DMS 273 treated with DMSO at 0.1 percent for 48 hours (cell line): ENCODE data around the gene IRAK1.

ENCODE experiments used
- DNase-seq: peaks from one replicate; lab custom pipeline; 2025; lab: John Stamatoyannopoulos, UW

The IRAK1 gene

DNA sequence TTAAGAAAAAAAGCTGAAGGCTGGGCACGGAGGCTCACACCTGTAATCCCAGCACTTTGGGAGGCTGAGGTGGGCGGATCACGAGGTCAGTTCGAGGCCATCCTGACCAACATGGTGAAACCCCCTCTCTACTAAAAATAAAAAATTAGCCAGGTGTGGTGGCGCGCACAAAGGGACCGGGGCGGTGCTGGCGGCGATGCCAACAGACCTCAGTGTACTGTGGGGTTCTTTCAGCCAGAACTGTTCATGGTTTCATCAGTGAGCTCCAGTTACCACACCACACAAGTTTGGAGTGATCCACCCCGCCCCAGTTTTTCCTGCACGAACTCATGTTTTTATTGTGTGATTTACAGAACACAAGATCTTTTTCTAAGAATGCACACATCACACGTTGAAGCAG, 21.2 kb upstream of the IRAK1 start:
- no peak for DNase-seq

DNA sequence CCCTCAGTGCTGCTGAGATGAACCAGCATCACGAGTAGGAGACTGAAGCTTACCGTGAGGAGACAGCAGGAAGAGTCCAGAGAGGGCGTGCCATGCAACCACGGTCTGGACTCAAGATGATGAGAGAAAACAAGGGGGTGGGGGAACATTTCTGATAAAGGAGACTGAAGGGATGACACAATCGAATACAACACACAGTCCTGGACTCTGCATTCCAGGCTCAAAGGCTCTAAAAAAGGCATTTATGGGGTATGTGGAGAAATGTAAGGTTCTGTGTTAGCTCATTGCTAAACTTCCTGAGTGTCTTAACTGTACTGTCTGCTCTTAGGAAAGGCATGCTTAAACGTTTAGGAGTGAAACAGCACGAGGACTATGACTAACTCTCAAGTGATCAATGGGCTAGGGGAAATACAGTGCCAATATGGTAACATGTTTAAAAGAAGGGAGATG, 20.6 kb upstream of the IRAK1 start:
- DNase-seq, result no peak

DNA sequence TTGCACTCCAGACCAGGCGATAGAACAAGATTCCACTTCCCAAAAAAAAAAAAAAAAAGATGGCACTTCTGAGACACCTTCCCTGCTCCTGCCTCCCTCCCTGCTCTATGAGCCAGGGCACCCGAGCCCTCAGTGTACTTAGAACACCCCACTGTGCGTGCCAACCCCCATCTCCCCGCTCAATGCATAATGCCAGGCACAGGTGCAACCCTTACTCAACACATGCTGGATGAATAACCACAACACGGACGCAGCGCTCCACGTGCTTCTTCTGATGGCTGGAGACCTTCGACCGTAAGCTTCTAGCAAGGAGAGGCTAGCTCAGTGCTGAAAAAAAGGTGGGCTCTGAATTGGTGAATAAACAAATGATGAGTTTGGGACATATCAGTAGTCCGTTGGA, 19.9 kb upstream of the IRAK1 start:
- DNase-seq, result no peak

DNA sequence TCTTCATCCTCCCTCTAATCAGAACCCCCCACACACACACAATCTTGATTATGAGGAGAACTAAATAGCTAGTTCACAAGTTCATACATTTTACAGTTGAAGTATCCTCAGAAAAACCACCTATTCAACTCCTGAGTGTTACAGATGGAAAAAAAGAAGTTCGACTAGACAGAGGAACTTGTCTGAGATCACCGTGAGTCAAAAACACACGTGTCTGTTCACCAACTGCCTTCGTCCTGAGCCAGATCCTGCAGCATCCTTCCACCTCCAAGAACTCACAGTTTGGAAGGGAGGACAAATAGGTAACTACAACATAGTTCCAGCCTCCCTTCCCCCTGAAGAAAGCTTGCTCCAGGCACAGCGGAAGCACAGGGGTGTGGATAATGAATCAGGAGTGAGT, 19.0 kb upstream of the IRAK1 start:
- no peak for DNase-seq

DNA sequence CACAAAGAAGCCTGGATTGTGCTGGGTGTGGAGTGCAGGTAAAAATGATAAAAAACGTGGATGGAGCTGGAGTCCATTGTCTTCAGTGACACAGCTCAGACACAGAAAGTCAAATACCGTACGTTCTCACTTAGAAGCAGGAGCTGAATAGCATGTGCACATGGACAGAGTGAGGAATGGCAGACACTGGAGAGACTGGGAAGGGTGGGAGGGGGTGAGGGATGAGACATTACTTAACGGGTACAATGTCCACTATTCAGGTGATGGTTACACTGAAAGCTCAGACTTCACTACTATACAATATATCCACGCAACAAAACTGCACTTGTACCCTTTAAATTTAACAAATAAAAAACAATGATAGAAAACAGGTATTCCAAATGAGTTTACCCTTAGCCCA, 18.1 kb upstream of the IRAK1 start:
- DNase-seq, result no peak

DNA sequence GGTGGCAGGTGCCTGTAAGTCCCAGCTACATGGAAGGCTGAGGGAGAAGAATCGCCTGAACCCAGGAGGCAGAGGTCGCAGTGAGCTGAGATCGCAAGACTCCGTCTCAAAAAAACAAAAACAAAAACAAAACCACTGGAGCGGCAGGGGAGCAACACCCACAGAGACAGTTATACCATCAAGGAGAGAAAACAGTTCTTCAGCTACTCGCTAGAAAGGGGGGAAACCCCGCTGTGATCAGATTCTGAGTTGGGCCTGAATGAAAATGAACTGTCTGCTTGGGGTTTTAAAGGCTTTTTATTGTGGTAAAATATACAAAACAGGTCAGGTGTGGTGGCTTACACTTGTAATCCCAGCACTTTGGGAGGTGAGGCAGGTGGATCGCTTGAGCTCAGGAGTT, 16.8 kb upstream of the IRAK1 start:
- DNase-seq, result no peak

DNA sequence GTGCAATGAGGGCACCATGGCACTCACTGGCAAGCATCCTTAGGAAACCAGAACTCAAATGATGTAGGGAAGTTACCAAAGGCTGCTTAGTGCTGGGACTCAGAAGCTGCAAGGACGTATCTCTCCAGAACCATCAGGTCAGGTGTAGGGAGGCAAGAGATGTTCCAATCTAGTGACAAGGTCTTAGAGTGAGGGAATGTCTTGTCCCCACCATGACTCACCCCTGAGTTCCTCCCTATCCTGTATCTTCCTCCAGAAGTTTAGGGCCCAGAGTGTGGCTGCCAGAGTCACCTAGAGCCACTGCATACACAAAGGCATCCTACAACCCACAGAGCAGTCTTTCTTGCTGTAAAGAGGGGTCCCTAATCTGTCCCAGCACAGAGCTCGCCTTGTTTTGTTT, 14.1 kb upstream of the IRAK1 start:
- DNase-seq, result no peak

DNA sequence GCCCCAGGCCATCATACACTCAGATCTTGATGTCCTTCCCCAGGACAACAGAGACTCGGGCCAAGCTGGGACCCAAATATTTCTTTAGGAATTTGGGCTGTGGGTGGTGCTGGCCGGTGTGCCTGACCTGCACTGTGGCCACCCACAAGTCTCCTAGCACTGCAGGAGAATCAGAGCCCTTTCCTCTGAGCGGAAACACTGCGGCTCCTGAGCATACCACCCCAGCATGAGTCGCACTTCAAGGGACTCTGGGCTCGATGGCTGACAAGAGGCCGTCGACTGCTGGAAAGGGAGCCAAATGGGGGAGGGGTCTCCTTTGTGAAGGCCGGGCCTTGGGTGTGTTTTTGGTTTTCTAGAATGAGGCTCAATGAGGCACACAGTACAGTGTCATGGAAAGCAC, 13.0 kb upstream of the IRAK1 start:
- no peak for DNase-seq

DNA sequence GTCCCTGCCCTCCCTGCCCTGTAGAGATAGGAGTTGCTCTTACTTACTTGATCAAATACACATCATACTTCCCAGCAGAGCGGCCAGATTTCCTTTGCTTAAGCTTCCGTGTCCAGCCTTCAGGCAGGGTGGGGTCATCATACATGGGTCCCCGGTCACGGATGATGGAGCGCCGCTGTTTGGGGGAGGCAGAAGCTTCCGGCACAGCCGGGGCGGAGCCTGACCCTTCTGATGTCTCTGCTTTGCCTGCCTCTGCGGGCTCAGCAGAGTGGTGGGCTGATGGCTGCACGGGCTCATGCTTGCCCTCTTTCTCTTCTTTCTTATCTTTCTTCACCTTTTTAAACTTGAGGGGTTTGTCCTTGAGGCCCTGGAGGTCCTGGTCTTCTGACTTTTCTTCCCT, 12.5 kb upstream of the IRAK1 start:
- DNase-seq, result no peak

DNA sequence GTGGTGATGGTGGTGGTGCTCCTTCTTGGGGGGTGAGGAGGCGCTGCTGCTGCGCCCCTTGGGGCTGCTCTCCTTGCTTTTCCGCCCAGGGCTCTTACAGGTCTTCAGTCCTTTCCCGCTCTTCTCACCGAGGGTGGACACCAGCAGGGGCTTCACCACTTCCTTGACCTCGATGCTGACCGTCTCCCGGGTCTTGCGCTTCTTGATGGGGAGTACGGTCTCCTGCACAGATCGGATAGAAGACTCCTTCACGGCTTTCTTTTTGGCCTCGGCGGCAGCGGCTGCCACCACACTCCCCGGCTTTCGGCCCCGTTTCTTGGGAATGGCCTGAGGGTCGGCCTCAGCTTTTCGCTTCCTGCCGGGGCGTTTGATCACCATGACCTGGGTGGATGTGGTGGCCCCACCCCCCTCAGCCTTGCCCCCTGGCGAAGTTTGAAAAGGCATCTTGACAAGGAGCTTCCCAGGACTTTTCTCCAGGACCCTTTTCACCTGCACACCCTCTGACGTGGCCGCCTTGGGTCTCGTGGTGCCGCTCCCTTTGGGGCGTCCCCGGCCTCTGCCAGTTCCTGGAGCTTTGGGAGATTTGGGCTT, 11.1 kb upstream of the IRAK1 start:
- DNase-seq, result no peak

DNA sequence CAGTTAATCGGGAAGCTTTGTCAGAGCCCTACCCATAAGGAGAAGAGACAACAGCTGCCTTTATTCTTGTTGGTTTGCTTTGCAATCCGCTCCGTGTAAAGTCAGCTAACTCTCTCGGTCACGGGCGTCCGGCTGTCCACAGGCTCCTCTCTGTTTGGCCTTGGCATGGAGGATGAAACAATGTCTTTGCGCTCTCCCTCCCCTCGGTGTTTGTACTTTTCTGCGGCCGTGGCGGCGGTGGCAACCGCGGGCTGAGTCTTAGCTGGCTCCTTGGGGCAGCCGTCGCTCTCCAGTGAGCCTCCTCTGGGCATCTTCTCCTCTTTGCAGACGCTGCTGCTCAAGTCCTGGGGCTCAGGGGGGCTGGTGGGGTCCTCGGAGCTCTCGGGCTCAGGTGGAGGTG, 10.6 kb upstream of the IRAK1 start:
- DNase-seq, result no peak

DNA sequence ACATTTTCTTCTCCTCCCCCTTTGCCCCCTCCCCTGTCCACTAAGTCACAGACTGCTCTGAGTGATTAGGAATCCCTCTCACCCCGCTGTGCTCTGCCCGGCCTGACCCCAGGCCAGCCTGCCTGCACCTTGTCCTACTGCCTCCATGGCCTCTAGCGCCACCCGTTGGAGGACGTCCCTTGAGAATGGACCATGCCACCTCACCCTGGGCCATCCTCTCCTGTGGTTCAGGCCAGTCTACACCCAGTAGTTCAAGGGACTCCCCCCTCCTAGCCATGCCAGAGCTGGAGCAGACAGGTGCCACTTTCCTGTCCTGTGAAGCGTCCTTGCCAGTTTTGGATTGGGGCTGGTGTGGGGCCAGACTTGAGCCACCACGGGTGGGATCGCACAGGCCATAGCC, 9.7 kb upstream of the IRAK1 start:
- no peak for DNase-seq

DNA sequence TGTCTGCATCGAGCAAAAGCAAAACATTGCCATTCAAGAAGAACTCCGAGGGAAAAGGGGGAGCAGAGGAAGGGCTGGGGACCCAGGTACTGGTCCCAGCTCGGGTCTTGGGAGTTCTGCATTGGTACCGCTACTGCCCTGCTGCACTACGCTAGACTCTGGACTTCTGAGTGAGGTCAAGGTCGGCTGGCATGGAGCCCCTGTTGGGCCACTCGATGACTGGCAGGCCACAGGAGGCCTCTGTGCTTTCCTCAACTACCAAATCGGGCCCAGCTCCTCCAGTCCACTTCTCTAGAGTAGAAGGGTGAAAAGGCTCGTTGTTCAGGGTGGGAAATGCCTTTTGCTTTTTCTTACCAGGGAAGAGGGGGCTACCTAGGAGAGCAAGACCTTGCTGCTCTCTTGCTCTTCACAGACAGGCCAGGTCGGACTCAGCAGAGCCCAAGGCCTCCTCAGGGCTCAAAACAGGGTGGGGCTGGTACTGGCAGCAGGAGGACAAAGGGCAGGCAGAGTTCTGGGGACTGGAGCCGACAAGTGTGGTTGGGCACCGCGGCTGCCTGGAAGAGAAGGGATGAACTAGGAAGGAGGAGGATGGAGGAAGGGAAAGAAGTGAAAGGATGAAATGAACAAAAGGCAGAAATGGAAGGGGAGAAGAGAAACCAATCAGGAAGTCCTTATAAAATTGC, 8.9 kb upstream of the IRAK1 start:
- DNase-seq, result no peak

DNA sequence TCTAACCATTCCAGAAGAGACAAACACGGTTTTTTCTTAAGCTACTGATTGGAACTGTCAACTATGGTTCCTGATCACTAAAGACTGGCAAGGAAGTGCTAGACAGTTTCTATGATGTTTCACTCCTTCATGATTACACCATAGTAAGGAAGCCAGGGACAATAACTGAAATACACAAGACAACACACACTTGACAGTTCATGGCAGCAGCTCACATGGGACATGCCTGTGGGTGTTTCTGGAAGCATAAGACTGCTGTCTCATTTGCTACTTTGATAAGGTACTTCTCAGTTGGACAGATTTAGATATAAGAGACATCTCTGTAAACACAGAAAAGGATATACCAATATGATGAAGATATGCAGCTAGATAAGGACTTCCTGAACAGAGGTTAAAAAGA, 8.3 kb upstream of the IRAK1 start:
- DNase-seq, result no peak

DNA sequence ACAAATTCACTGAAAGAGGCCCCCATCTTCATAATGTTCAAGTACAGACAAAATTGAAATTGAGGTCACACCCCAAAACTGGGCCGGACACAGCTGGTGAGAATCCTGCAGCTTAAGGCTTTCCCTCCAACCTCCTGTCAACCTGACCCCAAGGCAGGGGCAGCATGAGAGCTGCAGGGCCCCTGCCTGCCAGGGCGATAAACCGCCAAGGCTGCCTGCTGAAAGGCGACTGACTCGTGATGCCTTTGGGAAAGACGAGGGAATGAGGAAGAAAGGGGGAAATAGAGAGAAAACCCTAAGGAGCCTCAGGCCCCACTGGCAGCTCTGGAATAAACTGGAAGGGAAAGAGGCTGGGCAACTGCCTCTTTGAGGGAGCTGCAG, 7.3 kb upstream of the IRAK1 start:
- no peak for DNase-seq

DNA sequence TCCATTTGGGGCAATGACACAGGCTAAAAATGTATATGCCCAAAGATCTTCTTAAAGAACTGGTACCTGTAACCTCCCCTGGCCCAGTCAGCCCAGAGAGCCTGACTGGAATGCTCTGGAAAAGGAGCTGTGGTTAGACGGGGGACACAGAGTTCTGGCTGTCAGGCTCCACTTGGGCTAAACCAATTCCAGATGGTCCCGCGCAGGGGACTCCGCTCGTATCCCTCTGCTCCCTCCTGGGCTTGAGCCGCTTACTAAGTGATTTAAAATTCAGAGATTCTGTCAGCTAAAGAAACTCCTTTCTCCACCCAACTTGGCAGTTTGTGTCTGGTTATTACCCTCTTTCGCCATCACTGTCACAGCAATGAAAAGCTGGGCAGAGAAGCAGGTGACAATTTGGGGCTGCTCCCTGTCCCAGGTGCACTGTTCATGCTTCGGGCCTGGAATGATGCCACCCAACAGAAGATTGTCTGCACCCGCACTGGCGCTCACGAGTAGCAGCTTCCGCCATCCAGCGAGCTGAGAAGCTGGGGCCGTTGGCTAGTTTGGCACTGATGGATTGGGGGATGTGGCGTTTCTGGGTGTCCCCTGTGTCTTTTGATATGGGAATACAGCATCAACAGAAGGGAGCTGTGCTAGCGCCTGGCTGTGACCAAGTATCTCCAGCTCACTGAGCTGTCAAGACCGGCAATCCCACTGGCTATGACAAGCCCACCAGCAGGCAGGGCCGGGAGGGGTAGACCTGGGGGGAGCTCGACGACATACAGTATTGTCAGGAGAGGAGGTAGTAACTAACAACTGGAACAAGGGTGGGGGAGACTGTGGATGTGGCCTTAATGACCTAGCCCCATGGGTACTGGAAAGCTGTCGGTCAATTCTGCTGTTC, 6.7 kb upstream of the IRAK1 start:
- DNase-seq, result no peak

DNA sequence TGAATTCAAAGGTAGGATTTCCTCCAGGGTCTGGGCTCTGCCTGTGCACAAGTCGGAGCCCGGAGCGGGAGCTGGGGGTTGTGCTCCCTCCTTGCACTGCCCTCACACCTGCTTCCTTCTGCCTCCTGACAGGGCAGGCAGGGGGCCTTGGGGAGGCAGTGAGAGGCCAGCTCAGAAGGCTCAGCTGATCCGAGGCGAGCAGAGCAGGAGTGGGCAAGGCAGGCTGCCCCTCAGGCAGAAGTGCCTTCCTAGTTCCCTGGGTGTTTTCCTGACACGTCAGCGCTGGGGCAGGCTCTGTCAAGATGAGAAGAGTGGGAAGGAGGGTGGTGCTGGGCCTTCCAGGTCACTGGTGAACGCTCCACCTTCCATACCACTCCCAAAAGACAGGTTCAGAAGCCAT, 5.5 kb upstream of the IRAK1 start:
- no peak for DNase-seq

DNA sequence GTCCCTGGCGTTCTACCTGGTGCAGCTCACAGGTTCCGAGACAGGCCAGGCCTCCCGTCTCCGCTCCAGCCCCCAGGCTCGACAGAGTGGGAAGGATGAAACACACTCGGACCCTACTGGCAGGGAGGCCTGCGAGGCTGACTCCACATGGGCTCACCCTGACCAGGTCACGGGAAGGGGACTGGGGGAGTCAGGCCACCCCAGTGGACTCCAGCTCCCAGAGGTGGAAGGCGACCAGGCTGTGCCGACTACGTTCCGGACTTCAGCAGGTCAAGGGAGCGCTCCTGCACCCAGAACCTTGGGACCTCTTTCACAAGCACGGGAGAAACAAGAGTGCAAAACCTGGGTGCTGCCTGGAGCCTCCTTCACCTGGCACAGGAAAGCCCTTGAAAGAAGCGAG, 4.6 kb upstream of the IRAK1 start:
- DNase-seq, result no peak

DNA sequence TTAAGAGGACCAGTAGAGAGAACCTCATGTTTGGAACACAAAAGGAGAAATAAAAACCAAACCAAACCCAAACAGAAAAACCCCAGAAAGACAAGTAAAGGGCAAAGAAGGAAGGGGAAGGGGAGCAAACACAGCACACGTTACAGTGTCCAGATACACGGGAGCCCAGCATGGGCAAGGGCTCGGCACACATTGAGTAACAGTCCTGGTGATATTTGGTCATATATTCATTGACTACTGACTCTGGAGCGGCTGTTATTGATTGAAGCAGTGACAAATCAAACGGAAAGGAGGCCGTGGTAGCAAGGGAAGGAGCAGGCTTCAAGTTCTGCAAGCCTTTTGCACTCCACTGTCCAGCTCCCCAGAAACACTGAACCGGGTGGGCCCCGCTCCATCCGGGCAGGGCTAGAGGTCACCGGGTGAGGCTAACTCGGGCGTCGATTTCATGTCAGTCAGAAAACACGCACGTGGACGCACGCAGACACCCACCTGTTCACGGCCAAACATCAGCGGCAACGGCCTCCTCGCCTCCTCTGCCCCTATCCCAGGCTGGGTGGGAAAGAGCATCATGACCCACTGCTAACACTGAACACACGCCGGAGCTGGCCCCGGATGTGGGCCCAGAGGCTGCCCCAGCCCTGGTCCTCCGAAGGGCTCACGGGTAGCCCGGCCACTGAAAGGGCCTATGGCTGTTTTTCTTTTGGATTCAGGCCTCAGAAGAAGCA, 3.7 kb upstream of the IRAK1 start:
- no peak for DNase-seq

DNA sequence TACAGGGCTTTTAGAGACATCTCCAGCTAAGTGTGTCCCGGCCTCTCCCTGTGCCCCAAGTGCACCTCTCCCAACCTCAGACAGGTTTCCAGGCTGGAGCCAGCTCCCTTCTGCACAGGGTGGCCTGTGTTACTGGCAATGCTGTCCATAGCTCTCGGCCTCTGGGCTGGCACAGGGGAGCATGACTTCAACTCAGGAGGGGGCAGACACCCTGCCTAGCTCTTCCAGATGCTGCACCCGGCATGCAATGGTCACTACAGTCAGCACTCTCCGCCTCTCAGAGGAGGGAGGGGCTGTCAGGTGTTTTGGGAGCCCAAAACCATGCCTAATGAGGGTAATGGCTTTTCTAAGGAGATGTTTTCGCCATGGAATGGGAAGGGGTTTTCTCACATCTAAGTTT, 2.4 kb upstream of the IRAK1 start:
- DNase-seq, result no peak

DNA sequence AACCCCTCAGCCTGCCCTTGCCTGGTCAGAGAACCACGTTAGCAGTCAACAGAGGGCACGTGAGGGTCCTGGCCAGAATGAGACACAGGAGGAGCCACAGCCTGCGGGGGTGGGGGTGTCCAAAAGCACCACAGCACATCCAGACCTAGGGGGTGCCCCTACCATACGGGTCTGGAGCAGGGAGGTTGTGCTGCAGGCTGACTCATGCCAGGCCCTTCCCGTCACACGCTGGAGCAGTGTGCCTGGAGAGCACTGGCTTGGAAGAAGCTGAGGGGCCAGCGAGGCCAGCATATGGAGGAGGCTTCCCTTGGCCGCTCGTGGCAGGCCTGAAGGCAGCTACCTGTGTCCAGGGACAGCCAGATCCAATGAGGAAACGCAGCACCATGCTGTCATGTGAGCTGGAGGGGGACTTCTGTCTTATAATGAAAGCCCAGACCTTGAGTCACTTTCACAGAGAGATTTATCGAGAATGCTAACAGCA, 1.5 kb upstream of the IRAK1 start:
- no peak for DNase-seq

DNA sequence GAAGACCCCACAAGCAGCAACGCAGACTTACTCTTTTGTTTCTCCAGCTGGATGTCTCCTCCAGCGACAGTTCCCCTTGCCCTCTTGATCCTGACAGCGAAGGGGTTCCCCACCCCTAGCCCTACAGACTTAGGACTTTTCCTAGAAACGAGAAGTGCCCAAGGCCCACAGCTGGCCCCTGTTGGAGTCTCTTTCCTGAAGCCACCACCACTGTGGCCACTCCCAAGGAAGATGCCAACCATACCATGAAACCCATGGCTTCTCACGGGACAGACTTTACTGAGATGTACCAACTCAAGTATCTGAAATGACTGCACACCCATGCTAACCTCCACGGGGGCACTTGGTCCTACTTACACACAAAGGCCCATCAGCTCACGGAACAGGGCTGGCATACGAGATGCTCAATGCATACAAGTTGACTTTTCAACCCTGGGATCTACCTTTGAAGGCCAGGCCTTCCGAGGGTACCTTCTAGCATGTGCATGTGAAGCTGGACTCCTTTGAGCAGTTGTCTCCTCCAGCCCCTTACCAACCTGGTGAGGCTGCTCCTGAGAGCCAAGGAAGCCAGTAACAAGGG, 924 bp upstream of the IRAK1 start:
- DNase-seq, result no peak
